HepG2 (cell line): ENCODE measurements around the gene MTREX. TPM values are rescaled to one million over a fixed set of nuclear protein-coding genes. Genes with fewer than 3 reads are reported as not detected.

Experiments
- ATAC-seq: fragments of 200-7000 bp; cut with Tn5 transposase; 3 replicates; pipeline ENCODE4 v1.9.1; 2020; ENCODE audit warnings: mild to moderate bottlenecking, moderate library complexity
- BruUV-seq: library from RNA; stranded (reverse); fragments of 400-500 nt; replicated peaks from 2 replicates; lab custom pipeline; 2021; lab: Mats Ljungman, UMichigan
- CTCF ChIA-PET: fragments of 300-600 bp; formaldehyde crosslinking; extraction: SDS; loops from one replicate; lab custom pipeline; 2021; ENCODE audit warnings: low total read pairs, inconsistent platforms, low intra/inter-chr PET ratio; lab: Yijun Ruan, JAX
- POLR2A ChIA-PET: fragments of 350-600 bp; sonication (Branson Sonifier 250); formaldehyde crosslinking; loops from one replicate; lab custom pipeline; 2020; ENCODE audit warnings: antibody characterized with exemption, inconsistent platforms; lab: Yijun Ruan, JAX
- DNase-seq: peaks from one replicate; pipeline ENCODE4 v3.0.0-alpha.2; 2015; ENCODE audit warnings: low spot score
- FAIRE-seq: peaks from 3 replicates; lab custom pipeline; 2011; peaks lifted over from hg19 to GRCh38; lab: Jason Lieb, UNC
- H2AFZ ChIP-seq: one replicate; pipeline ENCODE4 v1.6.1; 2011; ENCODE audit warnings: low read length, inconsistent platforms
- H3K27ac ChIP-seq: fragments of 300-600 bp; 3 replicates; pipeline ENCODE4 v1.8.0; 2011; ENCODE audit warnings: mixed run types, mild to moderate bottlenecking, mixed read lengths, low read length, inconsistent platforms; ENCODE audit not compliant: insufficient read depth; ENCODE audit errors: extremely low read length
- H3K27me3 ChIP-seq, 2 experiments: fragments of 200-600 bp in 1 of 2; 2 replicates in 1 of 2; 3 replicates in 1 of 2; pipeline versions ENCODE4 v1.6.0 to v1.8.0; 2011; ENCODE audit warnings: low read length in 2 of 2, mild to moderate bottlenecking in 2 of 2, moderate library complexity in 2 of 2, inconsistent platforms in 1 of 2; ENCODE audit not compliant: insufficient read depth in 2 of 2, control insufficient read depth in 1 of 2
- H3K36me3 ChIP-seq, 2 experiments: fragments of 200-600 bp in 1 of 2; replicated peaks in 1 of 2; 2 replicates in 1 of 2; 3 replicates in 1 of 2; pipeline versions ENCODE4 v1.5.1 to v1.8.0; 2011; ENCODE audit warnings: low read length in 2 of 2, inconsistent platforms in 1 of 2; ENCODE audit not compliant: insufficient read depth in 2 of 2, control insufficient read depth in 1 of 2
- H3K4me1 ChIP-seq: 2 replicates; pipeline ENCODE4 v1.5.1; 2012; ENCODE audit warnings: low read length, inconsistent platforms; ENCODE audit not compliant: insufficient read depth
- H3K4me2 ChIP-seq: 2 replicates; pipeline ENCODE4 v1.6.0; 2011; ENCODE audit warnings: low read depth, low read length, inconsistent platforms
- H3K4me3 ChIP-seq, 3 experiments: fragments of 200-600 bp in 1 of 3; sonication (generic), shearing (Covaris generic) in 1 of 3; replicated peaks in 1 of 3; 2 replicates each; pipeline ENCODE4 v1.5.1; 2011 to 2016; ENCODE audit warnings: low read length in 3 of 3, inconsistent platforms in 2 of 3, low read depth in 2 of 3, mild to moderate bottlenecking in 2 of 3, control low read depth in 1 of 3, mixed read lengths in 1 of 3; ENCODE audit not compliant: insufficient read depth in 1 of 3
- H3K79me2 ChIP-seq: one replicate; pipeline ENCODE4 v1.6.1; 2011; ENCODE audit warnings: low read length, inconsistent platforms; ENCODE audit not compliant: insufficient read depth
- H3K9ac ChIP-seq: 2 replicates; pipeline ENCODE4 v1.6.0; 2011; ENCODE audit warnings: mild to moderate bottlenecking, low read depth, low read length, inconsistent platforms; ENCODE audit not compliant: insufficient read depth
- H3K9me3 ChIP-seq: 2 replicates; pipeline ENCODE4 v1.5.1; 2012; ENCODE audit warnings: mild to moderate bottlenecking, low read length
- H4K20me1 ChIP-seq: 2 replicates; pipeline ENCODE4 v1.6.0; 2011; ENCODE audit warnings: inconsistent platforms, mild to moderate bottlenecking, low read length, moderate library complexity; ENCODE audit not compliant: insufficient read depth
- BATF2 ChIP-seq: sonication (generic); formaldehyde crosslinking; IDR thresholded peaks from 2 replicates; pipeline ENCODE4 v1.8.0; 2022; ENCODE audit warnings: mild to moderate bottlenecking, missing genetic modification reagents, moderate library complexity
- CHD2 ChIP-seq: IDR thresholded peaks from 2 replicates; pipeline ENCODE4 v1.6.1; 2011; ENCODE audit warnings: low read depth, low read length, improper control_type of control experiment
- CSRNP2 ChIP-seq: sonication (generic); formaldehyde crosslinking; conservative IDR thresholded peaks from 2 replicates; pipeline ENCODE4 v1.8.0; 2022; ENCODE audit warnings: low read depth, missing genetic modification reagents
- GMEB2 ChIP-seq: IDR thresholded peaks from 2 replicates; pipeline ENCODE4 v1.6.1; 2016; ENCODE audit warnings: missing biosample characterization, missing genetic modification reagents, low read depth
- GTF2F1 ChIP-seq: fragments of 150-350 bp; IDR thresholded peaks from 2 replicates; pipeline ENCODE4 v1.6.1; 2014; ENCODE audit warnings: low read length
- HIC2 ChIP-seq: sonication (generic); formaldehyde crosslinking; IDR thresholded peaks from 2 replicates; pipeline ENCODE4 v1.9.0; 2022; ENCODE audit warnings: low read depth, missing genetic modification reagents
- HNRNPH1 ChIP-seq: fragments of 200-400 bp; formaldehyde crosslinking; optimal IDR thresholded peaks from 2 replicates; pipeline ENCODE3; 2017; ENCODE audit warnings: mild to moderate bottlenecking, low read depth, low read length
- KMT2A ChIP-seq: sonication (generic); formaldehyde crosslinking; IDR thresholded peaks from 2 replicates; pipeline ENCODE4 v1.4.0; 2020; ENCODE audit warnings: missing genetic modification reagents
- MLX ChIP-seq: IDR thresholded peaks from 2 replicates; pipeline ENCODE4 v1.6.1; 2016
- MTF1 ChIP-seq: sonication (generic); formaldehyde crosslinking; IDR thresholded peaks from 2 replicates; pipeline ENCODE4 v1.5.0; 2020; ENCODE audit warnings: missing genetic modification reagents
- SMAD3 ChIP-seq: sonication (generic); formaldehyde crosslinking; IDR thresholded peaks from 2 replicates; pipeline ENCODE4 v1.4.0; 2020; ENCODE audit warnings: missing genetic modification reagents
- ZNF17 ChIP-seq: sonication (generic); formaldehyde crosslinking; IDR thresholded peaks from 2 replicates; pipeline ENCODE4 v1.5.0; 2020; ENCODE audit warnings: mild to moderate bottlenecking, missing genetic modification reagents
- ZNF24 ChIP-seq: fragments of 450-650 bp; IDR thresholded peaks from 2 replicates; pipeline ENCODE4 v1.6.1; 2017; ENCODE audit warnings: antibody characterized with exemption, mild to moderate bottlenecking
- ZNF256 ChIP-seq: sonication (generic); formaldehyde crosslinking; conservative IDR thresholded peaks from 2 replicates; pipeline ENCODE4 v1.4.0; 2020; ENCODE audit warnings: missing genetic modification reagents
- ZNF260 ChIP-seq: sonication (generic); formaldehyde crosslinking; IDR thresholded peaks from 2 replicates; pipeline ENCODE4 v1.4.0; 2020; ENCODE audit warnings: missing genetic modification reagents, low read depth, mild to moderate bottlenecking, borderline replicate concordance
- ZNF367 ChIP-seq: sonication (generic); formaldehyde crosslinking; IDR thresholded peaks from 2 replicates; pipeline ENCODE4 v1.4.0; 2020; ENCODE audit warnings: missing genetic modification reagents, borderline replicate concordance
- ZNF382 ChIP-seq: sonication (generic); formaldehyde crosslinking; IDR thresholded peaks from 2 replicates; pipeline ENCODE4 v1.5.0; 2020; ENCODE audit warnings: missing genetic modification reagents, mild to moderate bottlenecking, borderline replicate concordance
- ZSCAN29 ChIP-seq: sonication (generic); formaldehyde crosslinking; conservative IDR thresholded peaks from 2 replicates; pipeline ENCODE4 v1.4.0; 2020; ENCODE audit warnings: mild to moderate bottlenecking, missing genetic modification reagents
- WGBS: methylation state at CpG from one replicate; pipeline ENCODE4 v1.1.6; 2017; ENCODE audit warnings: low lambda C conversion rate; 5-methylcytosine and 5-hydroxymethylcytosine counted together
- in situ Hi-C: cut with HindIII; loops from 2 replicates; pipeline ENCODE4 v1.10.0; 2017; ENCODE audit warnings: low pct_unique_long_range_greater_than_20kb; ENCODE audit not compliant: extremely low pct_ligation_motif_present
- intact Hi-C: fragments of 100-400 bp; cut with micrococcal nuclease; formaldehyde crosslinking; loops from one replicate; pipeline ENCODE4 v1.10.0; 2022; ENCODE audit not compliant: unreplicated experiment
- polyA plus RNA-seq, 8 experiments: library from polyadenylated mRNA; depleted of rRNA in 3 of 8; stranded (reverse) in 7 of 8; unstranded in 1 of 8; fragments of >200 nt; fragmentation: Illumina TruSeq in 4 of 8; extraction: Trizol in 4 of 8; gene quantifications; 2 replicates each; pipeline versions ENCODE4 v1.2.1 to v1.2.3, GENCODE V29; 2011 to 2016; ENCODE audit warnings: low read depth in 4 of 8, missing spikeins in 1 of 8, mixed read lengths in 1 of 8; ENCODE audit not compliant: insufficient read depth in 1 of 8
- total RNA-seq, 5 experiments: library from RNA; depleted of rRNA; stranded (reverse); fragments of >200 nt; fragmentation: Illumina TruSeq; extraction: Trizol; gene quantifications; 2 replicates each; pipeline ENCODE4 v1.2.3, GENCODE V29; 2016; ENCODE audit warnings: low read depth in 1 of 5

The MTREX gene
- total and polyA plus RNA-seq, 2 of the 13 experiments (the other 11 are each of a cell fraction or from before 2014, with no cell fraction given), result 16.4 to 91.5 TPM

GRCh38 chr5:55463613-55464012, 155.8 kb downstream of the MTREX start (continued):
- TF ChIP-seq HIC2 (CRISPR knock-in tag) (no peak), SMAD3 (CRISPR knock-in tag) (no peak)

GRCh38 chr5:55467862-55468551, 160.2 kb downstream of the MTREX start:
- intact Hi-C loops (loop anchor here (1.0 kb wide), 1 partner anchor 16 kb away; no protein-coding TSS in a partner anchor), in situ Hi-C loops (no loop called here)
- Histone ChIP-seq H3K36me3 (peaks cover 0 to 2% of the 10 kb centered on the region in 2 experiments; a peak in 1 of 5 replicates), H4K20me1 (no peaks in the 10 kb centered on the region), H3K9me3 (no peaks in the 10 kb centered on the region), H3K4me2 (no peak overlapping the region), H3K79me2 (no peaks in the 10 kb centered on the region), H2AFZ (no peak overlapping the region), H3K4me1 (0 out of 2 replicates have a peak, but pooled peaks cover 7% of the 10 kb centered on the region), H3K27ac (no peak overlapping the region), H3K4me3 (no peak overlapping the region), H3K27me3 (no peaks in the 10 kb centered on the region), H3K9ac (no peak overlapping the region)
- ChIA-PET POLR2A (no interaction called here), CTCF (no interaction called here)
- no TSS peak for BruUV-seq
- no peak for FAIRE-seq
- no peak for DNase-seq
- 98% methylated on average over 5 of the region's 5 CpGs for WGBS
- TF ChIP-seq GMEB2 (CRISPR knock-in tag), result no peak
- no peak for TF ChIP-seq GTF2F1
- no peak for TF ChIP-seq MTF1 (CRISPR knock-in tag)
- no peak for TF ChIP-seq CSRNP2 (CRISPR knock-in tag)
- no peak for TF ChIP-seq ZSCAN29
- no peak for TF ChIP-seq HNRNPH1
- no peak for TF ChIP-seq ZNF256 (CRISPR knock-in tag)
- no peak for TF ChIP-seq KMT2A
- no peak for TF ChIP-seq ZNF382
- no peak for TF ChIP-seq ZNF260 (CRISPR knock-in tag)
- TF ChIP-seq ZNF24, result no peak
- no peak for TF ChIP-seq CHD2
- TF ChIP-seq MLX (CRISPR knock-in tag), result no peak
- no peak for TF ChIP-seq ZNF17 (CRISPR knock-in tag)
- no peak for TF ChIP-seq ZNF367
- TF ChIP-seq BATF2, result no peak
- no peak for ATAC-seq
